Mesothelial cell of epicardium (in vitro differentiated cells): ENCODE data around the gene RAD52. TPM values are rescaled to one million over a fixed set of nuclear protein-coding genes. Genes with fewer than 3 reads are reported as not detected.
"Not testable (repeated sequence)": the region's sequence is repeated elsewhere in the genome, so short reads cannot be mapped to it uniquely, and the experiment has no call there.

ENCODE experiments used
- DNase-seq, 2 experiments: peaks; one replicate each; pipeline ENCODE4 v3.0.0; 2021; ENCODE audit warnings: low spot score in 2 of 2; ENCODE audit not compliant: unreplicated experiment in 2 of 2
- H3K27ac Mint-ChIP-seq: 2 replicates; pipeline ENCODE4 v1.8.0; 2021; ENCODE audit warnings: mixed read lengths
- H3K27me3 Mint-ChIP-seq: 2 replicates; pipeline ENCODE4 v1.8.0; 2021; ENCODE audit warnings: low read depth, mixed read lengths
- H3K36me3 Mint-ChIP-seq: 2 replicates; pipeline ENCODE4 v1.8.0; 2021; ENCODE audit warnings: mixed read lengths
- H3K4me1 Mint-ChIP-seq: 2 replicates; pipeline ENCODE4 v1.8.0; 2021; ENCODE audit warnings: mixed read lengths
- H3K4me3 Mint-ChIP-seq: 2 replicates; pipeline ENCODE4 v1.8.0; 2021; ENCODE audit warnings: mild to moderate bottlenecking, moderate library complexity, mixed read lengths
- H3K9me3 Mint-ChIP-seq: 2 replicates; pipeline ENCODE4 v1.8.0; 2021; ENCODE audit warnings: mixed read lengths
- CTCF ChIP-seq: fragments of 200-600 bp; sonication (generic); IDR thresholded peaks from one replicate; pipeline ENCODE4 v1.5.0; 2021; ENCODE audit warnings: antibody characterized with exemption; ENCODE audit not compliant: unreplicated experiment
- total RNA-seq: library from RNA; stranded (reverse); gene quantifications from 3 replicates; pipeline ENCODE4 v1.2.1, GENCODE V29; 2021

RAD52 gene
- total RNA-seq, 1 donor from 2014 or later: 21.6 TPM

GRCh38 chr12:936377-937345 is 12.8 kb downstream of the RAD52 start:
- H3K4me3 Mint-ChIP-seq: no peak overlapping the region
- no peaks in the 10 kb centered on the region for H3K4me1 Mint-ChIP-seq
- H3K36me3 Mint-ChIP-seq: peaks cover 37% of the 10 kb centered on the region
- TF ChIP-seq CTCF: no peak
- no peaks in the 10 kb centered on the region for H3K9me3 Mint-ChIP-seq
- DNase-seq: no peak
- no peaks in the 10 kb centered on the region for H3K27me3 Mint-ChIP-seq
- H3K27ac Mint-ChIP-seq: no peak overlapping the region

GRCh38 chr12:935891-936290 is 13.6 kb downstream of the RAD52 start:
- not testable (repeated sequence) for H3K4me3 Mint-ChIP-seq, H3K27ac Mint-ChIP-seq, H3K4me1 Mint-ChIP-seq, H3K9me3 Mint-ChIP-seq, H3K27me3 Mint-ChIP-seq, DNase-seq
- H3K36me3 Mint-ChIP-seq: peaks cover 41% of the 10 kb centered on the region

- DNase-seq: no peak
- Mint-ChIP-seq H3K36me3 (peaks cover 31% of the 10 kb centered on the region), H3K4me3 (no peak overlapping the region), H3K27ac (no peak overlapping the region), H3K27me3 (no peaks in the 10 kb centered on the region), H3K9me3 (no peaks in the 10 kb centered on the region), H3K4me1 (no peaks in the 10 kb centered on the region)
- no peak for TF ChIP-seq CTCF
These were observed 17.9 kb downstream of the RAD52 start for GRCh38 chr12:931591-931990.

- H3K4me3 Mint-ChIP-seq: no peak overlapping the region
- H3K27ac Mint-ChIP-seq: no peak overlapping the region
- H3K36me3 Mint-ChIP-seq: peaks cover 34% of the 10 kb centered on the region
- no peak for TF ChIP-seq CTCF
- no peaks in the 10 kb centered on the region for H3K4me1 Mint-ChIP-seq
- no peaks in the 10 kb centered on the region for H3K9me3 Mint-ChIP-seq
- no peak for DNase-seq
- no peaks in the 10 kb centered on the region for H3K27me3 Mint-ChIP-seq
These were observed 18.4 kb downstream of the RAD52 start for GRCh38 chr12:931060-931459.

- TF ChIP-seq CTCF: no peak
- no peak for DNase-seq
- H3K4me1 Mint-ChIP-seq: no peaks in the 10 kb centered on the region
- H3K4me3 Mint-ChIP-seq: no peak overlapping the region
- no peaks in the 10 kb centered on the region for H3K27me3 Mint-ChIP-seq
- no peaks in the 10 kb centered on the region for H3K9me3 Mint-ChIP-seq
- no peak overlapping the region for H3K27ac Mint-ChIP-seq
- peaks cover 45% of the 10 kb centered on the region for H3K36me3 Mint-ChIP-seq
These were observed 22.9 kb downstream of the RAD52 start for GRCh38 chr12:926641-927040.

- no peaks in the 10 kb centered on the region for H3K27me3 Mint-ChIP-seq
- DNase-seq: no peak
- no peak for TF ChIP-seq CTCF
- H3K4me1 Mint-ChIP-seq: no peaks in the 10 kb centered on the region
- no peaks in the 10 kb centered on the region for H3K9me3 Mint-ChIP-seq
- H3K4me3 Mint-ChIP-seq: no peak overlapping the region
- peaks cover 46% of the 10 kb centered on the region for H3K36me3 Mint-ChIP-seq
- no peak overlapping the region for H3K27ac Mint-ChIP-seq
These were observed 27.2 kb downstream of the RAD52 start for GRCh38 chr12:922285-922684.
